GM12878 (cell line): ENCODE results near the gene N4BP2L2. TPM values are rescaled to one million over a fixed set of nuclear protein-coding genes. Genes with fewer than 3 reads are reported as not detected.

Experiments
- ATAC-seq: fragments of 200-7000 bp; cut with Tn5 transposase; 3 replicates; pipeline ENCODE4 v1.9.1; 2020; ENCODE audit warnings: mild to moderate bottlenecking, moderate library complexity
- BruUV-seq: library from RNA; stranded (reverse); fragments of 400-500 nt; replicated peaks from 2 replicates; lab custom pipeline; 2021; lab: Mats Ljungman, UMichigan
- CTCF ChIA-PET: fragments of 300-600 bp; sonication (Branson Sonifier 250); formaldehyde crosslinking; extraction: SDS; loops from one replicate; lab custom pipeline; 2021; ENCODE audit warnings: inconsistent platforms; lab: Yijun Ruan, JAX
- POLR2A ChIA-PET: fragments of 350-600 bp; formaldehyde crosslinking; extraction: SDS; loops from one replicate; lab custom pipeline; 2021; ENCODE audit warnings: inconsistent platforms; lab: Charles Lee
- RAD21 ChIA-PET: fragments of 300-600 bp; sonication (Branson Sonifier 250); formaldehyde crosslinking; loops from one replicate; lab custom pipeline; 2023; ENCODE audit warnings: antibody characterized with exemption; ENCODE audit not compliant: unreplicated experiment; lab: Charles Lee
- SMC1A ChIA-PET: fragments of 300-600 bp; sonication (Branson Sonifier 250); formaldehyde crosslinking; loops from one replicate; lab custom pipeline; 2023; ENCODE audit not compliant: unreplicated experiment, uncharacterized antibody; lab: Charles Lee
- DNase-seq: peaks from one replicate; pipeline ENCODE4 v3.0.0-alpha.2; 2011; ENCODE audit warnings: low read depth, low spot score
- FAIRE-seq: peaks from 3 replicates; lab custom pipeline; 2011; peaks lifted over from hg19 to GRCh38; lab: Jason Lieb, UNC
- H2AFZ ChIP-seq: 2 replicates; pipeline ENCODE4 v1.6.0; 2011; ENCODE audit warnings: low read depth, low read length, control low read depth; ENCODE audit not compliant: control insufficient read depth
- H3K27ac ChIP-seq: 2 replicates; pipeline ENCODE4 v1.5.1; 2011; ENCODE audit warnings: control low read depth; ENCODE audit not compliant: control insufficient read depth, insufficient read depth
- H3K27me3 ChIP-seq, 2 experiments: replicated peaks in 1 of 2; 2 replicates each; pipeline versions ENCODE4 v1.6.0 to v1.6.1; 2011; ENCODE audit warnings: low read length in 1 of 2; ENCODE audit not compliant: control insufficient read depth in 2 of 2, insufficient read depth in 2 of 2
- H3K36me3 ChIP-seq, 2 experiments: 2 replicates each; pipeline ENCODE4 v1.5.1; 2011; ENCODE audit warnings: low read length in 1 of 2; ENCODE audit not compliant: control insufficient read depth in 2 of 2, insufficient read depth in 2 of 2
- H3K4me1 ChIP-seq: 2 replicates; pipeline ENCODE4 v1.6.1; 2011; ENCODE audit warnings: mild to moderate bottlenecking, low read length, moderate library complexity, mixed read lengths; ENCODE audit not compliant: control insufficient read depth, insufficient read depth
- H3K4me2 ChIP-seq: 2 replicates; pipeline ENCODE4 v1.6.0; 2011; ENCODE audit warnings: control low read depth; ENCODE audit not compliant: control insufficient read depth, insufficient read depth
- H3K4me3 ChIP-seq: fragments of 200-600 bp; sonication (generic); 2 replicates; pipeline ENCODE4 v1.5.1; 2016
- H3K79me2 ChIP-seq: 2 replicates; pipeline ENCODE4 v1.6.0; 2011; ENCODE audit warnings: low read length; ENCODE audit not compliant: control insufficient read depth, insufficient read depth
- H3K9ac ChIP-seq: 2 replicates; pipeline ENCODE4 v1.8.0; 2011; ENCODE audit warnings: low read length, control low read depth, mixed read lengths; ENCODE audit not compliant: control insufficient read depth, insufficient read depth
- H3K9me3 ChIP-seq: replicated peaks from 3 replicates; pipeline ENCODE4 v1.5.1; 2011; ENCODE audit warnings: mild to moderate bottlenecking, low read length; ENCODE audit not compliant: control insufficient read depth, insufficient read depth
- H4K20me1 ChIP-seq: 2 replicates; pipeline ENCODE4 v1.6.0; 2011; ENCODE audit not compliant: control insufficient read depth, insufficient read depth
- BCLAF1 ChIP-seq: fragments of 450-650 bp; IDR thresholded peaks from 2 replicates; pipeline ENCODE4 v1.6.1; 2017; ENCODE audit warnings: antibody characterized with exemption, mild to moderate bottlenecking, moderate library complexity
- CREB1 ChIP-seq: IDR thresholded peaks from 2 replicates; pipeline ENCODE4 v1.6.1; 2012; ENCODE audit warnings: low read depth, mild to moderate bottlenecking, inconsistent platforms
- EP300 ChIP-seq, 2 experiments: fragments of 150-350 bp in 1 of 2; IDR thresholded peaks; 2 replicates each; pipeline ENCODE4 v1.6.1; 2011 to 2012; ENCODE audit warnings: low read depth in 2 of 2, low read length in 2 of 2, borderline replicate concordance in 1 of 2, improper control_type of control experiment in 1 of 2, inconsistent platforms in 1 of 2; ENCODE audit not compliant: control insufficient read depth in 1 of 2
- FOS ChIP-seq: IDR thresholded peaks from 3 replicates; pipeline ENCODE4 v1.6.1; 2011; ENCODE audit warnings: borderline replicate concordance; ENCODE audit not compliant: insufficient read length; ENCODE audit errors: extremely low read depth
- GATAD2B ChIP-seq: fragments of 450-650 bp; conservative IDR thresholded peaks from 2 replicates; pipeline ENCODE4 v1.6.1; 2017; ENCODE audit warnings: low read depth, mild to moderate bottlenecking, moderate library complexity
- HCFC1 ChIP-seq: fragments of 150-350 bp; IDR thresholded peaks from 2 replicates; pipeline ENCODE4 v1.6.1; 2014; ENCODE audit warnings: low read length
- MEF2A ChIP-seq: IDR thresholded peaks from 2 replicates; pipeline ENCODE4 v1.6.1; 2011; ENCODE audit warnings: low read depth, mild to moderate bottlenecking, low read length, moderate library complexity; ENCODE audit not compliant: insufficient read depth
- NFYA ChIP-seq: IDR thresholded peaks from 2 replicates; pipeline ENCODE4 v1.6.1; 2011; ENCODE audit warnings: low read depth, mild to moderate bottlenecking, low read length, improper control_type of control experiment, borderline replicate concordance
- POLR2AphosphoS2 ChIP-seq: IDR thresholded peaks from 2 replicates; pipeline ENCODE4 v1.6.1; 2011; ENCODE audit warnings: low read depth, mild to moderate bottlenecking, low read length, improper control_type of control experiment, moderate library complexity
- RB1 ChIP-seq: fragments of 450-650 bp; formaldehyde crosslinking; IDR thresholded peaks from 2 replicates; pipeline ENCODE4 v1.6.1; 2017; ENCODE audit warnings: mild to moderate bottlenecking, borderline replicate concordance
- RELA ChIP-seq: fragments of 450-650 bp; IDR thresholded peaks from 2 replicates; pipeline ENCODE4 v1.8.0; 2014; ENCODE audit warnings: borderline replicate concordance; ENCODE audit not compliant: partially characterized antibody
- SIN3A ChIP-seq: IDR thresholded peaks from 2 replicates; pipeline ENCODE4 v1.6.1; 2012; ENCODE audit warnings: low read depth, low read length, improper control_type of control experiment
- SMAD5 ChIP-seq: IDR thresholded peaks from 2 replicates; pipeline ENCODE4 v1.6.1; 2016; ENCODE audit warnings: antibody characterized with exemption, low read depth
- TCF3 ChIP-seq: IDR thresholded peaks from 2 replicates; pipeline ENCODE4 v1.6.1; 2012; ENCODE audit warnings: low read depth, mild to moderate bottlenecking, low read length, borderline replicate concordance; ENCODE audit not compliant: insufficient read depth
- USF2 ChIP-seq: IDR thresholded peaks from 2 replicates; pipeline ENCODE4 v1.6.1; 2011; ENCODE audit warnings: low read depth, low read length, improper control_type of control experiment, borderline replicate concordance
- YY1 ChIP-seq: IDR thresholded peaks from 2 replicates; pipeline ENCODE4 v1.6.1; 2011; ENCODE audit warnings: low read depth, mild to moderate bottlenecking, low read length
- ZBED1 ChIP-seq: IDR thresholded peaks from 2 replicates; pipeline ENCODE4 v1.6.1; 2016; ENCODE audit warnings: borderline replicate concordance
- WGBS: methylation state at CpG from one replicate; pipeline ENCODE4 v1.1.6; 2016; ENCODE audit warnings: low lambda C conversion rate; ENCODE audit not compliant: insufficient replicate concordance, insufficient coverage; ENCODE audit errors: missing lambda C conversion rate; 5-methylcytosine and 5-hydroxymethylcytosine counted together
- in situ Hi-C: fragments of 300-500 bp; cut with MboI; formaldehyde crosslinking; loops from 9 replicates; pipeline ENCODE4 v1.14.3; 2018; ENCODE audit warnings: mixed read lengths
- intact Hi-C: fragments of 100-400 bp; cut with micrococcal nuclease; formaldehyde crosslinking; loops from one replicate; pipeline ENCODE4 v1.14.2; 2022; ENCODE audit not compliant: unreplicated experiment
- polyA plus RNA-seq, 11 experiments: library from polyadenylated mRNA; depleted of rRNA in 4 of 11; unstranded in 6 of 11; stranded (reverse) in 5 of 11; fragments of >200 nt; fragmentation: Nextera tagmentation in 4 of 11; fragmentation: Illumina TruSeq in 1 of 11; extraction: Ambion mirVana in 4 of 11; extraction: Trizol in 1 of 11; gene quantifications; 1 replicate in 1 of 11; 2 replicates in 10 of 11; pipeline versions ENCODE4 v1.2.1 to v1.2.3, GENCODE V29; 2011 to 2016; ENCODE audit warnings: inconsistent platforms in 2 of 11, missing spikeins in 2 of 11, low read depth in 1 of 11
- total RNA-seq, 4 experiments: library from RNA; depleted of rRNA in 3 of 4; stranded (reverse); fragments of >200 nt in 3 of 4; fragmentation: Illumina TruSeq in 1 of 4; extraction: Trizol in 1 of 4; gene quantifications; 2 replicates each; pipeline versions ENCODE4 v1.2.1 to v1.2.3, GENCODE V29; 2013 to 2021
- TF ChIP-seq, protein P1 (sequence below): fragments of 450-650 bp; IDR thresholded peaks from 2 replicates; pipeline ENCODE4 v1.6.1; 2017; ENCODE audit warnings: mild to moderate bottlenecking, moderate library complexity

N4BP2L2 gene
- total and polyA plus RNA-seq, 10 of the 15 experiments (the other 5 are each of a cell fraction or from before 2014, with no cell fraction given), result 41.7 to 87.1 (median 61.2) TPM

DNA sequence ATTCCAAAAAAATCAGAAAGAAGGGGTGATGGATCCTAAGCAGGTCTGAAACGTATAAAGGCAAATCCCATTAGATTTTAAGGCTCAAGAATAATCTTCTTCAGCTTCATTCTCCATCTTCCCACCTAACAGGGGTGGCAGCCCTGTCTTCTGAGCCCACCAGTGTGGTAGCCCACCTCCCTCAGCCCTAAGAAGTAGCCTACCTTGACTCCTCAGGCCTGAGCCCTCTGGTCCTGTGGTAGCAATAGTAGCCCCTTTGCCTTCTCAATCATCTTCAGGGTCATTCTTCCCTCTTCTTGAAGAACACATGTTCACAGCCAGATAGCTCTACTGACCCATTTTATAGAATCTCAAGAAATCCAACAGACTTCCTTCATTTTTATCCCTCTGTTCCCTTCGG lies 33.7 kb downstream of the N4BP2L2 start:
- FAIRE-seq, result no peak
- intact Hi-C loops (no loop called here), in situ Hi-C loops (no loop called here)
- Histone ChIP-seq H3K27ac (no peak overlapping the region), H3K36me3 (no peaks in the 10 kb centered on the region), H2AFZ (no peak overlapping the region), H3K4me1 (no peaks in the 10 kb centered on the region), H3K4me2 (no peak overlapping the region), H3K4me3 (no peak overlapping the region), H3K27me3 (no peaks in the 10 kb centered on the region), H3K79me2 (no peaks in the 10 kb centered on the region), H3K9ac (no peak overlapping the region), H3K9me3 (no peaks in the 10 kb centered on the region), H4K20me1 (no peaks in the 10 kb centered on the region)
- no TSS peak for BruUV-seq
- no peak for ATAC-seq
- ChIA-PET POLR2A (no interaction called here), SMC1A (interaction anchor here (0.8 kb wide), 1 partner anchor 9 kb away, joined by 3 read pairs; no protein-coding TSS in a partner anchor), CTCF (interaction anchor here (1.2 to 1.4 kb wide), 2 partner anchors 36 to 116 kb away, joined by 3 to 4 read pairs; no protein-coding TSS in a partner anchor), RAD21 (no interaction called here)
- DNase-seq, result no peak
- no peak for TF ChIP-seq SIN3A
- no peak for TF ChIP-seq USF2
- no peak for TF ChIP-seq CREB1
- no peak for TF ChIP-seq ZBED1
- TF ChIP-seq GATAD2B, result no peak
- TF ChIP-seq YY1, result no peak
- TF ChIP-seq SMAD5, result no peak
- TF ChIP-seq POLR2AphosphoS2, result no peak
- TF ChIP-seq NFYA, result no peak
- no peak for TF ChIP-seq FOS
- no peak for TF ChIP-seq MEF2A
- no peak for TF ChIP-seq RELA
- TF ChIP-seq TCF3, result no peak
- TF ChIP-seq, protein P1, sequence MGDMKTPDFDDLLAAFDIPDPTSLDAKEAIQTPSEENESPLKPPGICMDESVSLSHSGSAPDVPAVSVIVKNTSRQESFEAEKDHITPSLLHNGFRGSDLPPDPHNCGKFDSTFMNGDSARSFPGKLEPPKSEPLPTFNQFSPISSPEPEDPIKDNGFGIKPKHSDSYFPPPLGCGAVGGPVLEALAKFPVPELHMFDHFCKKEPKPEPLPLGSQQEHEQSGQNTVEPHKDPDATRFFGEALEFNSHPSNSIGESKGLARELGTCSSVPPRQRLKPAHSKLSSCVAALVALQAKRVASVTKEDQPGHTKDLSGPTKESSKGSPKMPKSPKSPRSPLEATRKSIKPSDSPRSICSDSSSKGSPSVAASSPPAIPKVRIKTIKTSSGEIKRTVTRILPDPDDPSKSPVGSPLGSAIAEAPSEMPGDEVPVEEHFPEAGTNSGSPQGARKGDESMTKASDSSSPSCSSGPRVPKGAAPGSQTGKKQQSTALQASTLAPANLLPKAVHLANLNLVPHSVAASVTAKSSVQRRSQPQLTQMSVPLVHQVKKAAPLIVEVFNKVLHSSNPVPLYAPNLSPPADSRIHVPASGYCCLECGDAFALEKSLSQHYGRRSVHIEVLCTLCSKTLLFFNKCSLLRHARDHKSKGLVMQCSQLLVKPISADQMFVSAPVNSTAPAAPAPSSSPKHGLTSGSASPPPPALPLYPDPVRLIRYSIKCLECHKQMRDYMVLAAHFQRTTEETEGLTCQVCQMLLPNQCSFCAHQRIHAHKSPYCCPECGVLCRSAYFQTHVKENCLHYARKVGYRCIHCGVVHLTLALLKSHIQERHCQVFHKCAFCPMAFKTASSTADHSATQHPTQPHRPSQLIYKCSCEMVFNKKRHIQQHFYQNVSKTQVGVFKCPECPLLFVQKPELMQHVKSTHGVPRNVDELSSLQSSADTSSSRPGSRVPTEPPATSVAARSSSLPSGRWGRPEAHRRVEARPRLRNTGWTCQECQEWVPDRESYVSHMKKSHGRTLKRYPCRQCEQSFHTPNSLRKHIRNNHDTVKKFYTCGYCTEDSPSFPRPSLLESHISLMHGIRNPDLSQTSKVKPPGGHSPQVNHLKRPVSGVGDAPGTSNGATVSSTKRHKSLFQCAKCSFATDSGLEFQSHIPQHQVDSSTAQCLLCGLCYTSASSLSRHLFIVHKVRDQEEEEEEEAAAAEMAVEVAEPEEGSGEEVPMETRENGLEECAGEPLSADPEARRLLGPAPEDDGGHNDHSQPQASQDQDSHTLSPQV, result no peak
- TF ChIP-seq HCFC1, result no peak
- TF ChIP-seq BCLAF1, result no peak
- no peak for TF ChIP-seq RB1
- TF ChIP-seq EP300 (IDR thresholded peaks at IDR 0.05; ENCODE audit: borderline replicate concordance in 1 of 2, control insufficient read depth in 1 of 2, low read depth in 2 of 2, low read length in 2 of 2), result no peak
- 100% methylated on average over 2 of the region's 2 CpGs for WGBS
